ENCODE results near the gene HOXC13. TPM values are rescaled to one million over a fixed set of nuclear protein-coding genes. Genes with fewer than 3 reads are reported as not detected.

Gene HOXC13
- total RNA-seq, 1 experiment from 2014 or later, result 0.09 TPM

- peaks cover 17% of the 10 kb centered on the region for H3K4me1 Mint-ChIP-seq
- no peak for DNase-seq (ENCODE audit: low spot score)
- TF ChIP-seq EMX1 (CRISPR knock-in tag; IDR thresholded peaks at IDR 0.05) (no peak), ZNF317 (CRISPR knock-in tag; IDR thresholded peaks at IDR 0.05; ENCODE audit: borderline replicate concordance, low read depth) (no peak), E2F1 (CRISPR knock-in tag; IDR thresholded peaks at IDR 0.05) (no peak)
- no peak overlapping the region for H3K27ac Mint-ChIP-seq
- no peak for ATAC-seq
- no peaks in the 10 kb centered on the region for H3K9me3 Mint-ChIP-seq
- no peak overlapping the region for H3K4me3 Mint-ChIP-seq
- ChIA-PET CTCF (interaction anchor here (1.1 kb wide), 1 partner anchor 12 kb away, joined by 3 read pairs; no protein-coding TSS in a partner anchor), POLR2A (no interaction called here)
- peaks cover 100% of the 10 kb centered on the region for H3K27me3 Mint-ChIP-seq (ENCODE audit: low read depth)
- no peaks in the 10 kb centered on the region for H3K36me3 Mint-ChIP-seq
Measured at GRCh38 chr12:53956914-53957536, 18.4 kb downstream of the HOXC13 start.

- Mint-ChIP-seq H3K9me3 (no peaks in the 10 kb centered on the region), H3K4me3 (no peak overlapping the region), H3K27ac (no peak overlapping the region), H3K4me1 (peaks cover 15% of the 10 kb centered on the region), H3K27me3 (ENCODE audit: low read depth) (peaks cover 100% of the 10 kb centered on the region), H3K36me3 (no peaks in the 10 kb centered on the region)
- DNase-seq (ENCODE audit: low spot score) (no peak), ATAC-seq (no peak)
- CTCF ChIA-PET, result interaction anchor here (1.0 to 1.5 kb wide), 3 partner anchors 74 to 256 kb away, joined by 3 to 5 read pairs (median 3); partner anchors contain the start of gene HOXC5
- TF ChIP-seq ETV6 (CRISPR knock-in tag; IDR thresholded peaks at IDR 0.05) (no peak), NFYB (CRISPR knock-in tag; conservative IDR thresholded peaks at IDR 0.05; ENCODE audit: low read depth) (no peak), E2F4 (CRISPR knock-in tag; IDR thresholded peaks at IDR 0.05; ENCODE audit: borderline replicate concordance, low read depth) (no peak), ESRRA (CRISPR knock-in tag; IDR thresholded peaks at IDR 0.05; ENCODE audit: borderline replicate concordance) (no peak), ZNF263 (CRISPR knock-in tag; IDR thresholded peaks at IDR 0.05; ENCODE audit: low read depth) (no peak), CDX4 (CRISPR knock-in tag; IDR thresholded peaks at IDR 0.05; ENCODE audit: borderline replicate concordance) (no peak), NR2C2 (CRISPR knock-in tag; IDR thresholded peaks at IDR 0.05) (no peak), ZSCAN18 (CRISPR knock-in tag; IDR thresholded peaks at IDR 0.05) (no peak), MAX (CRISPR knock-in tag; IDR thresholded peaks at IDR 0.05) (no peak), AFF4 (CRISPR knock-in tag; IDR thresholded peaks at IDR 0.05; ENCODE audit: borderline replicate concordance) (no peak), NFE2L1 (CRISPR knock-in tag; IDR thresholded peaks at IDR 0.05) (no peak), ZNF281 (CRISPR knock-in tag; IDR thresholded peaks at IDR 0.05) (no peak), ZNF317 (CRISPR knock-in tag; IDR thresholded peaks at IDR 0.05; ENCODE audit: borderline replicate concordance, low read depth) (no peak), TCF7 (CRISPR knock-in tag; IDR thresholded peaks at IDR 0.05; ENCODE audit: low read depth) (no peak), GTF2I (CRISPR knock-in tag; conservative IDR thresholded peaks at IDR 0.05) (no peak)
- POLR2A ChIA-PET, result no interaction called here
Measured at GRCh38 chr12:53958128-53958527, 19.5 kb downstream of the HOXC13 start.
